ENCODE measurements around the gene HMCN2.

- TF ChIP-seq CTCF (IDR thresholded peaks at IDR 0.05; ENCODE audit: poor library complexity) (no peak), EZH2phosphoT487 (IDR thresholded peaks at IDR 0.05; ENCODE audit: low read depth, severe bottlenecking, unreplicated experiment) (no peak)
Measured at GRCh38 chr9:130381660-130382059, 116.1 kb downstream of the HMCN2 start.

All from hepatocyte (in vitro differentiated cells).